Stomach (tissue), 9 donors: Measurements from ENCODE around the gene POLR3A. TPM values are rescaled to one million over a fixed set of nuclear protein-coding genes. Genes with fewer than 3 reads are reported as not detected.

Experiments
- DNase-seq, 2 donors: peaks; one replicate each; pipeline versions ENCODE4 v3.0.0 to v3.0.0-alpha.2; 2013 to 2019
- H3K27ac ChIP-seq, 5 donors: fragments of 200-600 bp in 4 of 5; sonication (generic) in 4 of 5; one replicate each; pipeline ENCODE4 v1.5.1; 2013 to 2019; ENCODE audit warnings: mild to moderate bottlenecking in 1 of 5, moderate library complexity in 1 of 5
- H3K27me3 ChIP-seq, 3 donors: fragments of 200-600 bp; sonication (generic); one replicate each; pipeline ENCODE4 v1.5.1; 2017 to 2019; ENCODE audit warnings: mixed run types in 1 of 3
- H3K36me3 ChIP-seq, 4 donors: fragments of 200-600 bp; sonication (generic); 1 replicate in 3 of 4; 2 replicates in 1 of 4; pipeline ENCODE4 v1.5.1; 2016 to 2019
- H3K4me1 ChIP-seq, 4 donors: fragments of 200-600 bp; sonication (generic); one replicate each; pipeline ENCODE4 v1.5.1; 2016 to 2019
- H3K4me3 ChIP-seq, 4 donors: fragments of 200-600 bp; sonication (generic) in 3 of 4; one replicate each; pipeline ENCODE4 v1.5.1; 2016 to 2019; ENCODE audit warnings: mild to moderate bottlenecking in 1 of 4
- H3K9me3 ChIP-seq, 4 donors: fragments of 200-600 bp; sonication (generic); one replicate each; pipeline ENCODE4 v1.5.1; 2016 to 2019
- EP300 ChIP-seq: sonication (generic); formaldehyde crosslinking; IDR thresholded peaks from one replicate; pipeline ENCODE4 v1.6.1; 2017; ENCODE audit warnings: antibody characterized with exemption
- POLR2A ChIP-seq, 4 donors: fragments of 450-650 bp; IDR thresholded peaks; one replicate each; pipeline ENCODE4 v1.6.1; 2016; ENCODE audit warnings: antibody characterized with exemption in 4 of 4, control low read depth in 2 of 4, mild to moderate bottlenecking in 1 of 4, moderate library complexity in 1 of 4
- POLR2AphosphoS5 ChIP-seq, 3 donors: sonication (generic); formaldehyde crosslinking; IDR thresholded peaks; one replicate each; pipeline ENCODE4 v1.6.1; 2016; ENCODE audit warnings: antibody characterized with exemption in 3 of 3
- WGBS, 5 donors: extraction: QIAGEN DNeasy Blood & Tissue Kit in 3 of 5; methylation state at CpG; one replicate each; pipeline versions ENCODE4 v1.1.5 to v1.1.7; 2013 to 2018; 5-methylcytosine and 5-hydroxymethylcytosine counted together
- intact Hi-C: fragments of 100-400 bp; cut with DNase I; formaldehyde crosslinking; loops from one replicate; pipeline ENCODE4 v1.15.1; 2023; ENCODE audit warnings: low total_unique reads
- polyA plus RNA-seq, 3 donors: library from polyadenylated mRNA; stranded (reverse); fragments of 200-250 nt; gene quantifications; one replicate each; pipeline ENCODE4 v1.2.3, GENCODE V29; 2013
- total RNA-seq, 5 donors: library from RNA; depleted of rRNA; stranded (reverse); fragments of >200 nt; gene quantifications; one replicate each; pipeline versions ENCODE4 v1.1.0 to v1.2.3, GENCODE V29; 2014 to 2016
- TF ChIP-seq, protein P1 (sequence below), 7 experiments: fragments of 450-650 bp in 4 of 7; fragments of 200-600 bp in 3 of 7; sonication (generic) in 3 of 7; IDR thresholded peaks; one replicate each; pipeline ENCODE4 v1.5.1; 2016 to 2019; ENCODE audit warnings: antibody characterized with exemption in 7 of 7, control low read depth in 2 of 7, mild to moderate bottlenecking in 1 of 7
- donor health status: healthy with polysubstance abuse.
- donor health status: Bipolar disorder and iron deficiency.
- donor health status: healthy.

Gene POLR3A
- total and polyA plus RNA-seq, 8 donors: 2.1 to 25.8 (median 8.9) TPM

GRCh38 chr10:77960829-77961329, 68.4 kb downstream of the POLR3A start:
- H3K4me1 ChIP-seq: no peaks in the 10 kb centered on the region
- DNase-seq: no peak
- peaks cover 0 to 10% (median 0%) of the 10 kb centered on the region in 4 donors for H3K9me3 ChIP-seq
- TF ChIP-seq POLR2A (IDR thresholded peaks at IDR 0.05) (no peak), POLR2AphosphoS5 (IDR thresholded peaks at IDR 0.05) (no peak), EP300 (no peak)
- TF ChIP-seq, protein P1, sequence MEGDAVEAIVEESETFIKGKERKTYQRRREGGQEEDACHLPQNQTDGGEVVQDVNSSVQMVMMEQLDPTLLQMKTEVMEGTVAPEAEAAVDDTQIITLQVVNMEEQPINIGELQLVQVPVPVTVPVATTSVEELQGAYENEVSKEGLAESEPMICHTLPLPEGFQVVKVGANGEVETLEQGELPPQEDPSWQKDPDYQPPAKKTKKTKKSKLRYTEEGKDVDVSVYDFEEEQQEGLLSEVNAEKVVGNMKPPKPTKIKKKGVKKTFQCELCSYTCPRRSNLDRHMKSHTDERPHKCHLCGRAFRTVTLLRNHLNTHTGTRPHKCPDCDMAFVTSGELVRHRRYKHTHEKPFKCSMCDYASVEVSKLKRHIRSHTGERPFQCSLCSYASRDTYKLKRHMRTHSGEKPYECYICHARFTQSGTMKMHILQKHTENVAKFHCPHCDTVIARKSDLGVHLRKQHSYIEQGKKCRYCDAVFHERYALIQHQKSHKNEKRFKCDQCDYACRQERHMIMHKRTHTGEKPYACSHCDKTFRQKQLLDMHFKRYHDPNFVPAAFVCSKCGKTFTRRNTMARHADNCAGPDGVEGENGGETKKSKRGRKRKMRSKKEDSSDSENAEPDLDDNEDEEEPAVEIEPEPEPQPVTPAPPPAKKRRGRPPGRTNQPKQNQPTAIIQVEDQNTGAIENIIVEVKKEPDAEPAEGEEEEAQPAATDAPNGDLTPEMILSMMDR (IDR thresholded peaks at IDR 0.05): no peak
- H3K27ac ChIP-seq: no peak overlapping the region
- no peaks in the 10 kb centered on the region for H3K36me3 ChIP-seq
- H3K4me3 ChIP-seq: no peak overlapping the region
- WGBS, 5 donors: 73 to 91% (median 87%) methylated on average over 6 of the region's 6 CpGs
- intact Hi-C loops: loop anchor here (10.0 kb wide), 1 partner anchor 116 kb away; no protein-coding TSS in a partner anchor
- H3K27me3 ChIP-seq: no peaks in the 10 kb centered on the region

- Histone ChIP-seq H3K9me3 (peaks cover 0 to 10% (median 0%) of the 10 kb centered on the region in 4 donors), H3K4me3 (no peak overlapping the region), H3K27me3 (no peaks in the 10 kb centered on the region), H3K27ac (peak overlapping the region in 1 of 5 donors; percentile 14), H3K36me3 (no peaks in the 10 kb centered on the region), H3K4me1 (no peaks in the 10 kb centered on the region)
- no peak for DNase-seq
- TF ChIP-seq POLR2A (IDR thresholded peaks at IDR 0.05) (no peak), POLR2AphosphoS5 (IDR thresholded peaks at IDR 0.05) (no peak), EP300 (no peak)
- TF ChIP-seq, protein P1 (IDR thresholded peaks at IDR 0.05): no peak
- 81 to 89% (median 86%) methylated on average over 8 of the region's 8 CpGs for WGBS, 5 donors
- intact Hi-C loops: loop anchor here (10.0 kb wide), 1 partner anchor 115 kb away; no protein-coding TSS in a partner anchor
Observed at GRCh38 chr10:77959887-77960455, 69.3 kb downstream of the POLR3A start.

DNA sequence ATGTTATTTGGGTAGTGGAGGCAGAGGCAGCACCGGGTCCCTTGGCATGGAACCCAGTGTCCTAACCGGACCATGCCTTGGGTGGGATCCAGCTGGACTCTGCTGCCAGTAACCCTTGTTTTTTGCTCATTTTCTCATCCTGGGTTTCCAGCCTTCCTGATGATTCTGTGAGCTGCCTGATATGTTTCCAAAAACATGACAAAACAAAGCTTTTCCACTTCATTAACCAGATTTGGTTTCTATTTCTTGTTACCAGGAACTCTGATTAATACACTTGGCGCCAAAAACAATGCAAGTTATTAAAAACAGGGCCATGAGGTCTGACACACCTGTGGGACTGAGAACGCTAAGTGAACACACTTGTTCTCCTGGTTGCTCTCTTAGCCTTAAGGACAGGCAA, 69.9 kb downstream of the POLR3A start:
- Histone ChIP-seq H3K27ac (peak overlapping the region in 1 of 5 donors; percentile 30), H3K9me3 (peaks cover 0 to 9% (median 0%) of the 10 kb centered on the region in 4 donors), H3K27me3 (no peaks in the 10 kb centered on the region), H3K4me3 (no peak overlapping the region), H3K4me1 (no peaks in the 10 kb centered on the region), H3K36me3 (no peaks in the 10 kb centered on the region)
- WGBS, 5 donors: 61 to 73% (median 67%) methylated on average over 4 of the region's 4 CpGs
- TF ChIP-seq POLR2AphosphoS5 (IDR thresholded peaks at IDR 0.05) (no peak), POLR2A (IDR thresholded peaks at IDR 0.05) (no peak), EP300 (no peak)
- TF ChIP-seq, protein P1 (IDR thresholded peaks at IDR 0.05): no peak
- no peak for DNase-seq
- intact Hi-C loops: no loop called here

DNA sequence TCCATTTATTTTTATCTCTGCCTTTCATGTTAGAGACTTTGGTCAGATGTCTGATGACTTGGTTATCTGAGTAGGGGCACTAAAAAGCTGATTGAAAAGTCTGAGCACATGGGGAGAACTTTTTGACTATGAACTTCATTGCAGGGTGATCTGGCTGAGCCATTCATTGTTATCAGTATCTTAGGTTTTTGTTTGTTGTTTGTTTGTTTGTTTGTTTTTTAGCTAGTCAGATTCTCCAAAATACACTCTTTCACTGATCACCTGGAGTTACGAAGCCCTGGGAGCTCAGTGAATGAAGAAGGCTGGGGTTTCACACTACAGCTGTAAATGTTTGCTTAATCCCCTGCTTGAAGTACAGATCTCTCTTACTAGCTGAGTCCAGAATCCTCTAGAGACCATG, 74.2 kb downstream of the POLR3A start:
- WGBS, 5 donors: 57 to 78% (median 69%) methylated on average over 1 of the region's 1 CpG
- H3K4me1 ChIP-seq: no peaks in the 10 kb centered on the region
- H3K4me3 ChIP-seq: no peak overlapping the region
- H3K27me3 ChIP-seq: no peaks in the 10 kb centered on the region
- intact Hi-C loops: no loop called here
- no peak overlapping the region for H3K27ac ChIP-seq
- TF ChIP-seq, protein P1 (IDR thresholded peaks at IDR 0.05): no peak
- TF ChIP-seq POLR2A (IDR thresholded peaks at IDR 0.05): no peak
- TF ChIP-seq EP300: no peak
- TF ChIP-seq POLR2AphosphoS5 (IDR thresholded peaks at IDR 0.05): no peak
- no peak for DNase-seq
- H3K36me3 ChIP-seq: no peaks in the 10 kb centered on the region
- peaks cover 11 to 27% (median 22%) of the 10 kb centered on the region in 4 donors for H3K9me3 ChIP-seq
